HG03103 (cell line): ENCODE measurements around the gene TMEM51.

ENCODE experiments used
- ATAC-seq: cut with Tn5 transposase; IDR thresholded peaks from one replicate; pipeline ENCODE4 v1.9.1; 2021; ENCODE audit warnings: low read depth; ENCODE audit not compliant: unreplicated experiment

The TMEM51 gene

DNA sequence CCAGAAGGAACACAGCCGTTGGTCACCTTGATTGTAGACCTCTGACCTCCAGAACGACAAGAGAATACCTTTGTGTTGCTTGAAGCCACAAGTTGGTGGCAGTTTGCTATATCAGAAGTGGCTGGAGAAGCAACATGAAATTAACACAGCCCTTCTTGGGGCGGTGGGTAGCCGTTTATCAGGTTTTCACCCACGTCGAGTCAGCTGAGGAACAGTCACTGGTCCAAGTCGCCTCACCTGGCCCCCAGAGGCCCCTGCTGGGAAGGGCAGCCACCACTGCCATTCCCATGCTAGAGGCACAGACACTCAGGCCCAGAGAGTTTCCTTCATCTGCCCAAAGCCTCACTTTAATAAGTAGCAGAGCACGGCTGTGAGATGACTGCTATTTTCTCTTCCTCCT is 37.7 kb downstream of the TMEM51 start:
- ATAC-seq, result no peak

DNA sequence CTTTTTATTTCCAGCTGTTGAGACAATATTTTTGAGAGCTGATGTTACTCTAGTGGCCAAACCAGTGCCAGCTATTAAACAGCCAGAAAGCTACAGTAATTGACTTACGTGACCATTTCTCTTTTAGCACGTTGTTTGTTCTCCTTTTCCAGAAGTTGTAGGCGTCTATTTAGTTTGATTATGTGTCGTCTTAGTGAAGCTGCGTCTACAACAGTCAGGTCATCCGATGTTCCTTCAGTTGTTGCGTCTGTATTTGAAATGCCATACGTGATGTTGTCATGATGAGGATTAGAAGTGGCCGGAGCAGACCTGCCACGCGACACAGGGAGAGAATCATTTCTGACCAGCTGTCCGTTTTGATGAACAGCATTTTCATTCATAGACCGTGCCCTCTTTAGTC is 38.2 kb downstream of the TMEM51 start:
- ATAC-seq, result no peak

GRCh38 chr1:15192916-15193550 is 39.5 kb downstream of the TMEM51 start:
- no peak for ATAC-seq

- no peak for ATAC-seq
Observed at GRCh38 chr1:15195420-15196052, 42.0 kb downstream of the TMEM51 start.

GRCh38 chr1:15196069-15196468 is 42.5 kb downstream of the TMEM51 start:
- no peak for ATAC-seq

- ATAC-seq, result no peak
Observed at GRCh38 chr1:15196807-15197530, 43.4 kb downstream of the TMEM51 start.

- no peak for ATAC-seq
Observed at GRCh38 chr1:15197591-15198447, 44.3 kb downstream of the TMEM51 start.

DNA sequence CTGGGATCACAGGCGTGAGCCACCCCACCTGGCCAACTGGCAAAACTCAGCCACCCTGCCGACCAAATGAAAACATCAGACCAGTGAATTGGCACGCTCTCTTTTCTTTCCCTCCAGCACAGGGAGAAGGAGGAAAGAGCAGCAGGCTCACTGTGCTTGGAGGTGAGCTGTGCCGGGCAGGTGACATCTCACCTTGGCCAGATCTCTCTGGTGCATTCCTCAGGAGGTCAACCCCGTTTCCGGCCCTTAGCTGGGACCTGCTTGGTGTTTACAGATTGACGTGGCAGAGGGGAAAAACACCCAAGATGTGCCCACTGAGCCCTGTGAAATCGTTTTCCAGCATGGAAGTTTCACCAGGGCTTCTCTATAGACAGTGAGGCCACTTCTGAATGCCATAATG is 45.1 kb downstream of the TMEM51 start:
- ATAC-seq, result no peak

- no peak for ATAC-seq
Observed at GRCh38 chr1:15201221-15201620, 47.7 kb downstream of the TMEM51 start.

- ATAC-seq, result no peak
Observed at GRCh38 chr1:15201849-15202551, 48.5 kb downstream of the TMEM51 start.

DNA sequence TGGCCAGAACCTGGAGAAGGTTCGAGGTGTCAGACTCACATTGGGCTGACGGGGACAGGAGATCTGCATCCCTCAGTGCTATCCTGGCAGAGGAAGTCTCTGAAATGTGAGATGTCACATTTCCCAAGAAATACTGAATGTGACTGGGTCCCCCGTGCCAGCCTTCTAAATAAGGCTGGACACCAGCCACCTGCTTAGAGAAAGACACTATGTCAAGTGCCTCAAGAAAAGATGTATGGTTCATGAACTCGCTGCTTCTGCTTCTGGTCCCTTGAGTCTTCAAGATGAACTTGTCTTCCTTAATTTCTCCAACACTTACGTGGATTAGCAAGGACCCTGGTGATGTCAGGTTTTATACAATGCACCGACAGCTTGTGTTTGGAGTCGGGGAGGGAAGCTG is 51.4 kb downstream of the TMEM51 start:
- no peak for ATAC-seq

- ATAC-seq, result no peak
Observed at GRCh38 chr1:15205586-15206346, 52.2 kb downstream of the TMEM51 start.

- no peak for ATAC-seq
Observed at GRCh38 chr1:15206418-15207030, 53.0 kb downstream of the TMEM51 start.

- no peak for ATAC-seq
Observed at GRCh38 chr1:15207031-15207828, 53.7 kb downstream of the TMEM51 start.

DNA sequence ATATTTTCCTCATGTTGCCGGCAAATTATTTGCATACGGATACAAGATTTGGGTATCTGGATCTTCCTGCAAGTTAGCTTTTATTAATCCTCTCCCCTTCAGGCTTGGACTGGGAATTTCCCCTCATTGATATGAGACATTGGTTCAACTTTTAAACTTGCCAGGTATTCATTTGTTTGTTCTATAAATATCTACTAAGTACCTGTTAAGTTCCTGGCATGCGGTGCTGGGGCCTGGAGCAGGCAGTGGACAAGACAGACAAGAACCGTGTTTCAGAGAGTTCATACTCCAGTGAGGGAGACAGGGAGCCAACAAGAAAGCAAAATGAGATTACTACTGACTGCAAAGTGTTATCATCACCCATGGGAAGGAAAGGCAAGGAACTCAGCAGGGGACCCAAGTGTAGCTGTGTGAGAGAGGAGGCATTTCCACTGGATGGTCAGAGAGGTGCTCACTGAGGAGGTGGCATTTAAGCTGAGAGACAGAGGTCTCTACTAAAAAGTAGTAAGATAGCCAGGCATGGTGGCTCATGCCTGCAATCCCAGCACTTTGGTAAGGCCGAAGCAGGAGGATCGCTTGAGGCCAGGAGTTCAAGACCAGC is 54.4 kb downstream of the TMEM51 start:
- no peak for ATAC-seq

- no peak for ATAC-seq
Observed at GRCh38 chr1:15210651-15211375, 57.3 kb downstream of the TMEM51 start.

- no peak for ATAC-seq
Observed at GRCh38 chr1:15211424-15211823, 57.9 kb downstream of the TMEM51 start.
